Activated CD4-positive, alpha-beta T cell treated with anti-CD3 and anti-CD28 coated beads for 1 hour (primary cell): ENCODE results near the gene DNAJC6.

Experiments
- DNase-seq: peaks from one replicate; pipeline ENCODE4 v3.0.0-alpha.2; 2020

Gene DNAJC6

DNA sequence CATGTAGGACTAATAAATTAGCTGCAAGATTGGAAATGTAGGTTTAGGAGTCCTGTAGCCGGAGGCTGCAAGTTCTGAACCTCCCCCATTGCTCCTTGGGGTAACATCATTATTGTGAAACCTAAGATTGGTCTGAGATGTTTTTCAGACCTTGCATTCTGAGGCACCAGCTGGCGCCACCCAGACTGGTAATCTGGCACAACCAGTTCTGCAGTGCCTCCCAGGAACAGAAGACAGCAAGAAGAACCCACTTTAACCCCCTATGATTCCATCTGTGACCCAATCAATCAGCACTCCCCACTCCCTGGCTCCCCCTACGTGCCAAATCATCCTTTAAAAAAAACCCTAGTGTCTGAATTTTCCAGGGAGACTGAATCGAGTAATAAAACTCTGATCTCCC is 11.6 kb upstream of the DNAJC6 start:
- no peak for DNase-seq

DNA sequence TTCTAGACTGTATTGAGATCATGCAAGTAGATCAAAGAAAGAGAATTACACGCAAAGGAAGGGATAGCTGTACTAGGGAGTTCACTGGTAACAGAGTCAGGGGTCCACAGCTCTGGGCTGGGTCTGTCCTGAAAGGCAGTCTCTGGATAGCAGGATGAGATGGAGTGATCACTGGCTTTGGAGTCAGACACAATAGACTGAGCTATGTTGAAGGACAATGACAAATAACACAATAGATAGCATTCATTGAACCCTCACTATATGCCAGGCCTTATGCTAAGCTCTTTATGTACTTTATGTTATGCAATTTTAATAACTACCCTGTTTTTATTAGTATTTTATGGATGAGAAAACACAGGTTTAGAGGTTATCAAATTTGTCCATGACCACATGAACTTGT is 10.0 kb upstream of the DNAJC6 start:
- no peak for DNase-seq

DNA sequence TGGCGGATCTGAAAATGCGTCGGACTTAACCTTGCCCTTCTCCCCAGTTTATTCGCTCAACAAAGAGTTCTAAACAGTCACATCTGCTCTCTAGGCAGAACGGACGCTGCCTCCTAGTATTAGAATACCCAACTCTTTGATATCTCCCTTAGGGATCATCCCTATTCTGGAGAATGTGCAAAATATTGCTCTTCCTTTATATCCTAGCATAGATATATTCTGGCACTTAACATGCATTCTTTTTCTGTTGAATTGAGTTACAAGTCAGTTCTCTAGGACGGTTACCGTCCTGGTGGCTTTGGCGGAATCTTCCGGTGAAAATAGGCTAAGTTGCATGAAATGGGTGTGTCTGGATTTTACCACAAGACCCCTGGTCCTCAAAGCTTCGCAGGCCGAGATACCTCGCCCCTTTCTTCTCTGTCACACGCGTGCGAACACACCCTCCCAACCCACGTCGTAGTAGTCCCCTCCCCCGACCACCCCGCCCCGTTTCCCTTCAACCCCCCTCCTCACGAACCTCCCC is 501 bp upstream of the DNAJC6 start:
- DNase-seq: no peak

DNA sequence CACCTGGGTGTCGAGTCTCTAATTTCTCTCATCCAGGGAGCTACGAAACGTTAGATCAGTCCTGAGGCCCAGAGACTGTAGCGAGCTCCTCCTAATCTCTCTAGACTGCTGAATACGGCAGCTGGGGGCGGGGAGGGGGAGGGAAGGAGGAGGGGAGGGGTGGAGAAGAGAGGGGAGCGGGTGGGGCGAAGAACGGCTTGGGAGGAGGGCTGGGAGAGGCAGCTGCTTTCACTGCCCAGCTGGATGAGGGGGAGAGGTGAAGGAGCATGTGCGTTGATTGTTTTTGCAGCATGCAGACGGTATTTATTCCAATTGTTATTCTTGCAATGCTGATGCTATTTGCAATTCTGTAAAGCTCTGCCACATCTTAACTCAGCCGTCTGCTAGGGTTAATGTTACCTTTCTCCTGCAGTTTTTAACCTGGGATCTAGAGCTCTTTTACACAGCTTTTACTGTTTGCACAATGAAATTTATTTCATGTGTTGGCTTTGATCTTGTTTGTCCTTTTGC is 790 bp downstream of the DNAJC6 start:
- DNase-seq: no peak

DNA sequence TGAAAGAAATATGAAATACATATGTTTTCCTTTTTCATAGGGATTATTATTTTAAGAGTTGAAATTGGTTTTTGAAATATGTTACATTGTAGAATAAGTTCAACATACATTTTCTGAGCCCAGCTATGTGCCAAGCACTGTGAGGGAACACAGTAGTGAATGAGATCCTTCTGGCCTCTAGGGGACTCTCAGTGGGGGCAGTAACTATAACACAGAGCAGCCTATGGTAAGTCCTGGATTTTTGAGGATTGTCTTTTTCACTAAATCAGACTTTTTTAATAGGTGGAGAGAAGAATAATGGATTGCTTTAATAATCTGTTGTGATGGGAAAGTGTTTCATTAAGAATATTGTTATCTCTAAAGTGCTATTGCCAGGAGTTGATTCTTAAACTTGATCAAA is 2.4 kb downstream of the DNAJC6 start:
- no peak for DNase-seq

DNA sequence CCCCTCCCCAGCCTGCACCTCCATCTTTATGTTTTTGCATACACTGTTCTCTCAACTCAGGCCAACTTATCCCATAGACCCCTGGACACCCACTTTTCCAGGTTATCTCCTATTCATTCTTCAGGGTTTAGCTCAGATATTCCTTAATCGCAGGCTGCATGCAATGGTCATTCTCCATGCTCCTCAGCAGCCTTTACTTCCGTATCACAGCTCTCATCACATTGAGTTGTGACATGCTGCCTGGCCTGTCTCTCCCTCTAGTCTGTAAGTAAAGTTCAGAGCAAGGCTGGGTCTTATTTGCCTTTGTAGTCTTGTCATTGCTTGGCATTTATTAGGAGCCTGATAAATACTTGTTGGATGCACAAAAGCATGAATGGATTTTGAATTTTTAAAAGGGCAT is 6.9 kb downstream of the DNAJC6 start:
- no peak for DNase-seq

DNA sequence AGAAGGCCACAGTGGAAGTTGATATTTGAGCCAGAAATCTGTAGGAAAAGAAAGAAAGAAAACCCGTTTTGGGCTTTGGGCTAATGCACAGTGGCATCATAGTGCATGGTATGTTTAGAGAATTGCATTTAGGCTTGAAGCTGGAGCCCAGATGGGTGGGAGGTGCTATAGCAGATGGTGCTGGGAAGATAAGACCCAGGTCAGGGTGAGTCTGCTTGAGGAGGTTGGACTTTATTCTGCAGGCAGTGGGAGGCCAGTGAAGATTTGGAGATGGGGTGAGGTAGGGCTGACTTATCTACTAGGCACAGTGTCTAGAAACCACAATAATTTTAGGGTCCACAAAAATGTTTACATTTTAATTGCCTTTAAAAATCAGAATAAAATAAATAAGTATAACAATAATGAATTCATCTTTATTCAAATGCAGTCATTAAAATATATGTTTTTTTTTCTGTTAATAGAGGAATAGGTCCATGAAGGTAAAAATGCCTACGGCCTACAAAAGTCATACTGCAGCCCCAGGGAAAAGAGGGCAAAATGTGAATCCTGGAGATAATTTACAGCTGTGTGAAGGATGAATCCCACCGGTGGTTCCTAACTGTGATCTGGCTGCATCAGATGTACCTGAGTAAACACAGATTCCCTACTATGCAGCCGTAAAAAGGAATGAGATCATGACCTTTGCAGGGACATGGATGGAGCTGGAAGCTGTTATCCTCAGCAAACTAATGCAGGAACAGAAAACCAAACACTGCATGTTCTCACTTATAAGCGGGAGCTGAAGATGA is 8.7 kb downstream of the DNAJC6 start:
- no peak for DNase-seq

DNA sequence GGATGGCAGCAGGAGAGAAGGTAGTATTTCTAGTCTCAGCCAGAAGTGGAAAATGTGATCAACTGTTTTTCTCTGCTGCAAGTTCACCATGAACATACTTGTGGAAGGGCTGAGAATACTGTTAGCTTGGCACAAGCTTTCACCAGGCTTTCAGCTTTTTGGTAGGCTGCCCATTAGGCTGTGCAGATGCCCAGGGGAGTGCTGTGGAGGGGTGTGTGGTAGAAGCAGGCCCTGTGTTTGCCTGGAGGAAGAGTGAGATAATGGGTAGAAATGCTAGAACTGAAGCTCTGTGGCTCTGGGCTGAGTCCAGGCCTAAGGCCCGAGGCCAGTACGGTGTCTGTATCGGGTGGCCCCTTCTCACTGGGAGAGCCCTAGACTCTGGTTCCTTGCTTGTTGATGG is 9.8 kb downstream of the DNAJC6 start:
- DNase-seq: no peak

DNA sequence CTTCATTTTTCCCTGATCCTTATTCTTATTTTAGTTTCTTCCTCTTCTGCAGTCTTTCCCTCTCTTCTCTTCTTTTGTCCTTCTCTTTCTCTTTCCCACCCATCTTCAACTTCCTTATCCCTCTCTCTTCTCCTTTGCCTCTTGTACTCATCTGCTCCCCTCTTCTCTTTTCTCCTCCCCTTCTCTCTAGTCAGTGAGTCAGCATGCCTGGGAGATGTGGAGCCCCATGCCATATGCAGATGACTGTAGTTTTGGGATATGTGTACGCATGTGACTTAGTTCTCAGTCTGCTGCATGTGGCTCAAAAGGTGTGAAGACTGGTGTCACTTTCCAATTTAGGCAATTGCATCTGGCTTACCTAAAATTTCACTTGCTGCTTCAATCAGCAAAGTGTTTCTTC is 10.4 kb downstream of the DNAJC6 start:
- DNase-seq: no peak

DNA sequence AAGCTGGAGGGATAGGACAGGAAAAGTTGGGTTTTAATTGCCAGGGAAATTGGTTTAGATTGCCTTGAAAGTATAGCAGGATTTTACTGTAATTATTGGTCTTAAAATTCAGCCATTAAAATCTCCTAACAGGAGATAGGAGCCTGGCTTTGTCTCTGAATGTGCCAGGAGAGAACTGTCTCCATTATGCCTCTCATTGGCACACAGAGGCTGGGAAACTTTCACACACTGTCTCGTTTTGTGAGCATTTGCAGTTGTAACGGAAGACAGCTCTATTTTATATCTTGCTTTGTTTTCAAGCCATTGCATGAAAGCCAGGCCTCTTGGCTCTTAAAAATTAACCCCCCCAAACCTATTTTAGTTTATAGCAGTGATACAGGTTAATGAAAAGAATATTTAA is 12.5 kb downstream of the DNAJC6 start:
- DNase-seq: no peak

DNA sequence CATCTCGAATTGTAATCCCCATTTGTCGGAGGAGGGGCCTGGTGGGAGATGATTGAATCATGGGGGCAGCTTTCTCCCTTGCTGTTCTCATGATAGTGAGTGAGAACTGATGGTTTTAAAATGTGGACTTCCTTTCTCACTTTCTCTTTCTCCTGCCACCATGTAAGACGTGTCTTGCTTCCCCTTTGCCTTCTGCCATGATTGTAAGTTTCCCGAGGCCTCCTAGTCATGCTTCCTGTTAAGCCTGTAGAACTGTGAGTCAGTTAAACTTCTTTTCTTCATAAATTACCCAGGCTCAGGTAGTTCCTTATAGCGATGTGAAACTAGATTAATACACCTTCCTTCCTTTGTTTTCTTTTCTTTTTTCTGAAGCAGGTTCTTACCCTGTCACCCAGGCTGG is 13.9 kb downstream of the DNAJC6 start:
- DNase-seq: no peak

DNA sequence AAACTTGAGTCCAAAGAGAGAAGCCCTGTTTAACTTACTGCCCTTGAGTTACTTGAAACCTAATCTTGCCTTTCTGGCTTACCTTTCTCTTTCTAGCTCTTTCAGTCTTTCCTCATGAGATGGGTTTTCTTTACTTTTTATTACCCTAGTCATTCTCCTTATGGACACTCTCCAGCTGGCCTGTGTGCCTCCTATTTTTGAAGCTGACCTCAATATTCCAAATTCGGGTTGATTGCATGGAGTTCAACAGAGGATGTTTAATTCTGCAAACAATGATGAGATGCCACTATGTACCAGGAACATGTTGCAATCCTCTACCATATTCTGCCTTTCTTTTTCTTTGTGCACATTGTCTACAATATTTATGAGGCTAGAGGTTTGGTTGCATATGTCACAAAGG is 20.7 kb downstream of the DNAJC6 start:
- no peak for DNase-seq

DNA sequence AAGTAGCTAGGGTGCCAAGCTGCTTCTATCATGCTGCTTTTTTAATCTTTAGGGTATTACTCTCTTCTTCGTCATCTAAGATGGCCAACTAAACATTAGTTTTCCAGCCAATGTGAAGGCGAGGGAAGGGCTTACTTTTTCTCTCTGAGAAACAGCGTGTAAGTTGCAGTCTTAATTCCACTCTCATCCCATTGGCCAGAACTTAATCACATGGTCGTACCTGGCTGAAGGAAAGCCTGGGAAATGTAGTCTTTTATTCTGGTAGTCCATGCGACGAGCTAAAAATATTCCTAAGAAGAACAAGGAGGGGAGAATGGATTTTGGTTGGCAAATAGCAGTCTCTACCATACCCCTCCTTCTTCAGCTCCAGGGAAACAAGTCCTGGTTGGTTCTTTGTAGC is 21.5 kb downstream of the DNAJC6 start:
- DNase-seq: no peak

DNA sequence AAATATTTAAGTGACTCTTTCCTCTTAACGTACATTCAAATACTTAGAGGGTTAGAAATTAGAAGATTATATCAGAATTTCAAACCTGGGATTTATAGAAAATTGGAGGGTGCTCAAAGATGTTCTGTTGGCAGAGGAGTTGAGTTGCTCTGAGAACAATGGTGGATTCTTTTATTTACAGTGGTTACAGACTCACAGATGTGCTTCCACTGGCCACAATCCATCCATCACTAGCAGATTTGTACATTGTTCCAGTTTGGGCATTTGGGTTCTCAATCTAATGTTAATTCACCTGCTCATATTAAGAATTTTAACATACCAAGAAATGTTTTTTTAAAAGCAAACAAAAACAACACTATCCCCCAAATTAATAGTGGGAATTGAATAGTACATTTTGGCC is 23.5 kb downstream of the DNAJC6 start:
- DNase-seq: no peak

DNA sequence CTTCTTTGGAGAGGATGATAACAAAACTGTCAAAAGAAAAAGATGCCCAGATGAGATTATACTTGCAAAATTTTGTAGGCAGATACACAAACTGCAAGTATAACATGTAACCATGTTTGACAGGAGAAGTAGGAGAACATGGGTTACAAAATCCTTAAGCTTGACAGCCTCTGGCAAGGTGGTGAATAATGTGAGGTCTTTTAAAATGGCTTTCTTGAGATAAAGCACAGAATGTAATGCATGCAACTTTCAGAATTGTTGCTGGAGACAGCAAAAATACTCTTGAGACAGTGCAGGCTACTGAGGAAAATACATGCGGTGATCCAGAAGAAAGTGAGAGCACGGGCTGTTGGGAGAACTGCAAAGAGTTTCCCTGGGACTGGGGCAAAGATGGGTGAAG is 24.7 kb downstream of the DNAJC6 start:
- DNase-seq: no peak

DNA sequence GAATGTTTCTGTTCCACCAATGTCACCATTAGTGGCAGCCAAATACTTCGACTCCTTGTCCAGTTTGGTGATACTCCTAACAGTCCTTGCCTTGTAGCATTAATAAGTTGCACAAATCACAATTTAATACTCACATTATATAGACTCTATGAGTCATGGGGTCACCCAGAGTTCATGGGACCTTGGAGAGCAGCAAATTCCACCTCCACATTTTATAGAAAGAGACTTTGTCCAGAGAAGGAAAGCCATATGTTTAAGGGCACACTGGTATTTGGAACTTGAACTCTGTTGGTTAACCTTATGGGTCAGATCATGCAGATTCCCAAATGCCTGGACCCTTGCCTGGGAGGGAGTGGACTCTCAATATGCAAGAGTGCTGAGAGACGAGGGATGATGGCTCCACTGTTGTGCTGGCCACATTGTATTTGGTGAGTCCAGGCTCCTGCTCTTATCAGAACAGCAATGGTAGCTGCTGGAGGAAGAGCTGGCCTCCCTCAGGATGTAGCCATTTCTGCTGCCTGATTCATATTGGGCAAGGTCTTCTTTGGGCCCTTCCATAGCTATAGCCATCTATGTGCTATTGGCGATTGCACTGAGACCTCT is 30.6 kb downstream of the DNAJC6 start:
- DNase-seq: no peak

DNA sequence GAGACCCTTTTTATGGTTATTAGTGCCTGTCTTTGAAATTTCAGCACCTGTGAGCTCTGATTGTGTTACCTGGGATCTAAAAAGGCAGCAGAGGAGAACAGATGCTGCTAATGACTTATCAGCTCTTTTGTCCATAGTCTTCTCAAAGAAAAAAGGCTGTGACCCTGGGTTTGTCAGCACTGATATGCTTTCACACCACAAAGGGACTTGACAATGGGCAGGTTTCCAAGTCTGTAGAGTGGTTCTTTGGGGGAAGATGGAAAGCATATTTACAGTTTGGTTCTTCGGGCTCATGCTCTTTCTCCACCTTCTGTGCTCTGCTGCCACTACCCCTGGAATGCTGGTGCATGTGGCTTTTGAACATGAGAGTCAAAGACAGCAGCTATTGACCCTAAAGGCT is 32.0 kb downstream of the DNAJC6 start:
- DNase-seq: no peak

DNA sequence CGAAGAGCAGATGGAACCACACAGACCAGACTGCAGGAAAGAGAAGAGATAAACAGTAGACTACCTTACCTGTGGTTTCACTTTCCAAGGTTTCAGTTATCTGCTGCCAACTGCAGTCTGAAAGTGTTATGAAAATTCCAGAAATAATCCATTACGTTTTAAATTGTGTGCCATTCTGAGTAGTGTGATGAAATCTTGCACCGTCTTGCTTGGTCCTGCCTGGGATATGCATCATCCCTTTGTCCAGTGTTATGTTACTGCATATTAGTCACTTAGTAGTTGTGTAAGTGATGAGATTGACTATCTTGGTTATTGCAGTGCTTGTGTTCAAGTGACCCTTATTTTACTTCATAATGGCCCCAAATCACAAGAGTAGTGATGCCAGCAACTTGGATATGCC is 33.9 kb downstream of the DNAJC6 start:
- DNase-seq: no peak

DNA sequence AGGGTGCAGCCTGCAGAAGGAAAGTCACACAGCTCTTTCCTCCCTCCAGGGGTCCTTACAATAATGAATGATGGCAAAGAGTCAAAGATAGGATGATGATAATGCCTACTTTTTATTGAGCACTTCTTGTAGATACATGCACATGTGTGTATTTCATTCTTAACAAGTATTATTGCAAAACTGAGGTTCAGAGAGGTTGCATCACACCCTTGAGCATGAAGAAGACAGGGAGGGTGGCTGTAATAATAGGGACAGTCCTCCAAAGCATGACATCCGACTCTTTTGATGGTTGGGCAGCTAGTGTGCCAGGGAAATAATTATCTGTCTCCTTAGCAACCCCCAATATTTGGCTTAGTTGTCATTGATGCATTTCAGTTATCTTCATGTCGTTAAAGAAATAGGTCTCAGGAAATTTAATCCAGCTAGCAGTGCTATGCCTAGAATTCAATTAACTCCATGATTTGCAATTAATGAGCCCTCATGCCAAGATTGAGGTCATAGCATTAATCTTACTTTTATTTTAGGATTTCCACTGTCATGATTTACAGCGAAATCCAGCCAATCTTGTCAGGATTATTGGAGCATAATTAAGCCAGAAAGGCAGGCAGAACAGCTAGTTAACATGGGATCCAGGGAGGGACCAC is 35.0 kb downstream of the DNAJC6 start:
- no peak for DNase-seq

DNA sequence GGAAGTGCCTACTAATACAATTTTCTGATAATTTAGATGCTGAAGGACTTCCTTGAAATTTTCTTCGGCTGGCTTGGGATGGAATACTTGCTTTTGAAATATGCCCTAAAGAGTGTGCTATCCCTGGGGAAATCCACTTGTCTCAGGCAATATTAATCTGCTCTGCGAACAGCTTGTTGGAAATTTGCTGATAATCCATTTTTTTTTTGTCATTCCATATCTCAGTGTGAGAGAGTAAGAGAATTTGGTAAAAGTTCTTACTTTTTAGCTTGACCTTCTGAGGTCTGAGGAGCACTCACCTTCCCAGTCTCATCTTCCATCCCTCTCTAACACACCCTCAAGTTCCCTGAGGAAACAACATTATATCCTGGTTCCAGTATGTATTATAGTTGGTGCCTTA is 36.8 kb downstream of the DNAJC6 start:
- no peak for DNase-seq

DNA sequence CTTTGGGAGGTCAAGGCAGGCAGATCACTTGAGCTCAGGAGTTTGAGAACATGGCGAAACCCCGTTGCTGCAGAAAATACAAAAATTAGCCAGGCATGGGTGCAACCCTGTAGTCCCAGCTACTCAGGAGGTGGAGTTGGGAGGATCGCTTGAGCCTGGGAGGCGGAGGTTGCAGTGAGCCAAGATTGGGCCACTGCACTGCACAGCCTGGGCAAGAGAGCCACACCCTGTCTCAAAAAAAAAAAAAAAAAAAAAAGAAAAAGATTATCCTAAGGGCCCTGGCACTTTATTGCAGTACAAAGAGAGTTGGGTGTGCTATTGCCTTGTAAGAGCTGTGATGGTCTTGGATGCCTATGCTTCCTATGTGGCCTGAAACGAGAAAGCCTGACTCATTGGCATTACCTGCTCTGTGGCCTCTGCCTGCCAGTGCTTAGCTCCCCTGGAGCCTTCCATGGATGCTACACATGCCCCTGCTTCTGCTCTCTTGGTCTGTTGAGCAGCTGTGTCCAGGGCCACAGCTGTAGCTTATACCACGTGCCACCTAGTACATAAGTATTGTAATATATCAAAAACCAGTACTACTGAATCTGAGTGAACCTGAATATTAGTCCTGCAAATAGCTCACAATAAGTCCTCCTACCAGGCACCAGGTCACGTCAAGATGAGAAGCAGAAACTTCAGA is 45.8 kb downstream of the DNAJC6 start:
- no peak for DNase-seq

DNA sequence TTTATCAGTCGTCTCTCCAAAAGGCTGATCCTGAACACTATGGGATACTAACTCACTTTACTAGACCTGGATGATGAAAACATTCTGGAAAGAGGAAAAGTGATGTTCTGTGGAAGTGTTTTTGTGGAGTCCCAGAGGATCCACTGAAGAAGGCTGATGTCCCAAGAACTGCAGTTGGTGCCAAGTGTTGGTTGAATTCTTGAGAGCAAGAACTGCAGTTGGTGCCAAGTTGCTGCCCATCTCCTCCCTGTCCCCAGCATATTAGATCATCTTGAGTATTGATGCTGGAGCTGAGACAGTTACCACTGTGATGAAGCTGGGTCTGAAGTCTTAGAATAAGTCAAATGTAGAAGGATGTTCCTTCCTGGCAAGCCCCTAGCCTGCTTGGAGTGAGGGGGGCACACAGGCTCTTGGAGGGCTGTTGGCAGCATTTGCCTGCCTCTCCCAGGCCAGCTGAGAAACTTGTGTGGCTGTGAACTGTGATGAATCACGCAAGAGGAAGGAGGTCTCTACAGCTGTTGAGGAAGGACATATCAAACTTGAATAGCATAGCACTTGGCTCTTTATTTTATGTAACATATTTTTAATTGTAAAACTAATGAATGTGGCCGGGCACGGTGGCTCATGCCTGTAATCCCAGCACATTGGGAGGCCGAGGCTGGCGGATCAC is 48.1 kb downstream of the DNAJC6 start:
- no peak for DNase-seq

DNA sequence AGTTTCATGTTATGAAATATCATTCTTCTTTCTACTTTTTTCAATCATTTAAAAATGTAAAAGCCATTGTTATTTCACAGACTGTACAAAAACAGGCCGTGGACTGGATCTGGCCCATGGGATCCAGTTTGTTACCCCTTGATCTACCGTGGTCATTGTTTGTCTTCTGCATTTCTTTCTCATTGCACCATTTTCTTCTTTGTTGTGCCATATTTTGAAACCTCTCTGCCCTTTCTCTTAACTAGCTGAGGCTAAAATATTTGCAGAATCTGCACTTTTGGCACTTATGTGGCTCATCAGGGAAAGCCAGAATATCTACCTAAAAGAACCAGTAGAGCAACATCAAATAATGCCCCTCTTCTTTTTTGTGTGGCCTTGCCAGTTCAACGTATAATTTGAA is 50.5 kb downstream of the DNAJC6 start:
- DNase-seq: no peak
